GM12801 (cell line): ENCODE data around the gene TMEM107.

ENCODE experiments used
- TF ChIP-seq, protein P1 (sequence below): IDR thresholded peaks from one replicate; pipeline ENCODE4 v1.5.1; 2011; ENCODE audit warnings: control low read depth; ENCODE audit not compliant: insufficient read length; ENCODE audit errors: extremely low read depth

TMEM107 gene

DNA sequence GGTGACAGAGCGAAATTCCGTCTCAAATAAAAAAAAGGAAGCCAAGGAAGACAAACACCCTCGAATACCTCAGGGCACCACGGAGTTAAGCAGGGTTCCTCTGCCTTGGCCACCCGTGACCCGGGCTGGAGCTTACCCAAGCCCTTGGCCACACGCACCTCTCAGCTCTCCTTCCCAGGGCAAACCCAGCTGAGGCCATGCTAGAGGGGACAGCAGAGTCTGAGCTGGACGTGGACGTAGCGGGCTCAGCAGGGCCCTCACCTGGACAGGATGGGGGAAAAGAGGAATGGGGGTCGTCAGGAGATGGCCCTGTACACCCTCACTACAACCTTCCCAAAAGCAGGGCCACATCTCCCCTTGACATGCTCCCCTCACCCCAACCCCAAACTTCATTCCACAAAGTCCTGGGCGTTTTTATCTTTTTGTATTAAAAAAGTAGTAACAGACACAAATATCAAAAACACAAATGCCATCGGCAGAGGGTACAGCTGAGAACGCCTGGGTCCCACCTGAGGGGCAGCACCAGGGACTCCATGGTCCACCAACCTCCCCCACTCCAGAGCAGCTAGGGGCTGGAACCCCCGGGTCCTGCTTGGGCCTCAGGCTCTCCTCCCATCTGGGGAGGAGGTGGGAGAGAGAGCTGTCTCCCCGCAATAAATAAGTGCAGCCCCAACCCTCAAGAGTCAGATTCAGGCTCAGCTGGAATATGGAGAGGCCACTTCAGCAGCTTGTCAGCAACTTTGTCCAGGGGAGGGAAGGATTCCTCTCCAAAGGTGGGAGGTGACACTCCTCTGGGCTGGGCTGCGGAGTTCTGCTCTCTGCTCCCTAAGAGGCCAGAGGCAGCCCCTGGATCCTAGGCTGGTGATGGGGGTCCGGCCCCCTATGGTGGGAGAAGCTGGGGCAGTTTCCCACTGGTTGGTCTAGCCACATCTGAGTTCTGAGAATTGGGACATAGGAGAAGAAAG lies 35.8 kb downstream of the TMEM107 start:
- TF ChIP-seq, protein P1, sequence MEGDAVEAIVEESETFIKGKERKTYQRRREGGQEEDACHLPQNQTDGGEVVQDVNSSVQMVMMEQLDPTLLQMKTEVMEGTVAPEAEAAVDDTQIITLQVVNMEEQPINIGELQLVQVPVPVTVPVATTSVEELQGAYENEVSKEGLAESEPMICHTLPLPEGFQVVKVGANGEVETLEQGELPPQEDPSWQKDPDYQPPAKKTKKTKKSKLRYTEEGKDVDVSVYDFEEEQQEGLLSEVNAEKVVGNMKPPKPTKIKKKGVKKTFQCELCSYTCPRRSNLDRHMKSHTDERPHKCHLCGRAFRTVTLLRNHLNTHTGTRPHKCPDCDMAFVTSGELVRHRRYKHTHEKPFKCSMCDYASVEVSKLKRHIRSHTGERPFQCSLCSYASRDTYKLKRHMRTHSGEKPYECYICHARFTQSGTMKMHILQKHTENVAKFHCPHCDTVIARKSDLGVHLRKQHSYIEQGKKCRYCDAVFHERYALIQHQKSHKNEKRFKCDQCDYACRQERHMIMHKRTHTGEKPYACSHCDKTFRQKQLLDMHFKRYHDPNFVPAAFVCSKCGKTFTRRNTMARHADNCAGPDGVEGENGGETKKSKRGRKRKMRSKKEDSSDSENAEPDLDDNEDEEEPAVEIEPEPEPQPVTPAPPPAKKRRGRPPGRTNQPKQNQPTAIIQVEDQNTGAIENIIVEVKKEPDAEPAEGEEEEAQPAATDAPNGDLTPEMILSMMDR, result no peak

DNA sequence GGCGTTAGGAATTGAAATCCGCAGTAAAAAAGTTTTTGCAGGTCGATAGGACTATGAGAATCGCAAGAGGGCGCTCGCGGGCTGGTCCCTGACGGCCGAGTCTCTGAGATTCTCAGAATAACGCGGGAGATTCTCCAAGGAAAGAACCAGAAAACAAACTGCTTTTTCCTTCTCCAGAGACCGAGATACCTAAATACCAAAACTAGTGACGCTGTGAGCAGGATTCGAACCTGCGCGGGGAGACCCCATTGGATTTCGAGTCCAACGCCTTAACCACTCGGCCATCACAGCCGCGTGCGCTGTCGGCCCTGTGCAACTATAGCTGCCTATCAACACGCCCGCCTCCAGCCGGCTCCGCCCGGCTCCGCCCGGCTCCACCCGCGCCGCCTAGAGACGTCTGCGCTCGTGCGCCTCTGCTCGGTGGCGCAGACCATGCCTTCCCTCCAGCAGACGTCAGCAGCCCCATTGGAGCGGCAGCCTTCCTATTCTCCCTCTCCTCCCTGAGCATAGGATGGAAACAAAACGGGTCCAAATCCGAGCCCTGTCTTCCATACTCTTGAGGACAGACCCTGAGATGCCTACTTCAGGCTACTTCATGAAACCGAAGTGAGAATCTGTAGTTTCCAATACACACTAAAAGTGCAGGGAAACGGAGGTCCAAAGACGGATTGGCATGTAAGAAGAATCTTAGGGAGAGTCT lies 37.4 kb downstream of the TMEM107 start:
- TF ChIP-seq, protein P1, result peak; percentile 49

DNA sequence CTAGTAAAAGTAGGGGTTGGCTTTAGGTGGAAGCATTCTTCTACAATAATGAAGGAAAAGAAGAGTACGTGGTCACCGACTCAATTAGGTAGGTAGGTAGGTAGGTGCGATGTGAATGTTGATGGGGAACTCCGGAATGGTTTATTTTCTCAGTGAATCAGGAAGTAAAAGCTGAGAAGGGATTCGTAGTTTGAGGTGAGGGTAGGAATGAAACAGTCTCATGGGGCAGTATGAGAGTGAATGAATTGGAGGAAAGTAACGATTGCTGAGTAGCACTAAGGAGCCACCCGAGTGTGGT lies 37.9 kb downstream of the TMEM107 start:
- TF ChIP-seq, protein P1, result no peak

GRCh38 chr17:8137645-8138373 lies 38.4 kb downstream of the TMEM107 start:
- TF ChIP-seq, protein P1, result no peak

DNA sequence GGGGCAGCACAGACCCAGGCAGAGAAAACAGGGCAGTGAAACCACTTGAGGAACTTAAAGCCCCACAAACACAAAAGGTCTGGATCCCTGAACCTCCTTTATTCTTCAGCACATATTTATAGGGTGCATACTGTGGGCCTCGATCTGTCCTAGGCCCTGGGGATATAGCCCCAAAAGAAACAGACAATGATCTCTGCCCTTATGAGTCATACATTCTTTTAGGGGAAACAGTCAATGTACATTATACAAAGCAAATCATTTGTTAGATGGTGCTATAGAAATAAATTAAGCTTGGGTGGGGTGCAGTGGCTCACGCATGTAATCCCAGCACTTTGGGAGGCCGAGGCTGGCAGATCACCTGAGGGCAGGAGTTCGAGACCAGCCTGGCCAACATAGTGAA lies 42.2 kb downstream of the TMEM107 start:
- TF ChIP-seq, protein P1, result no peak

DNA sequence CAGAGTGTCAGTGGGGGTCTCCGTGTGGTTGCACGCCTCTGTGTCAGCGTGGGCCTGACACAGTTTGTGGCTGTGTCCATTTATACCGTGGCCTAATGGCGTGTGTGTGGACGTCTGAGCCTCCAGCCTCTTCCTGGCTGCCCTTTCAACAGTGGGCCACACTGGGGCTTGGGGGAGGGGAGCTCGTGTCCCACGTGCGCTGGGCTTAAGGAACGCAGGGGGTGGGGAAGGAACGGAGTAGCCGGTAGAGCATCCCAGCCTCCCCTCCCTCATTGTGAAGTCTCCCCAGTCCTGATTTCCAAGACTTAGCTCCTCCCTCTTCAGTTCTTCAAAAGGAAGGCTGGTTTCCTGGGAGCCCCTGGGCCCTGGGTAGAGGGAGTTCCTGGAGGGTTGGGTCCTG lies 42.8 kb downstream of the TMEM107 start:
- TF ChIP-seq, protein P1, result no peak

- TF ChIP-seq, protein P1, result no peak
These were observed 44.2 kb downstream of the TMEM107 start for GRCh38 chr17:8131844-8132441.
